ENCODE measurements around the gene SNRNP70.

Gene SNRNP70

GRCh38 chr19:49148784-49149651 is 63.8 kb downstream of the SNRNP70 start:
- DNase-seq, result peak; percentile 81

GRCh38 chr19:49149652-49150105 is 64.4 kb downstream of the SNRNP70 start:
- no peak for DNase-seq

GRCh38 chr19:49150106-49150943 is 65.1 kb downstream of the SNRNP70 start:
- DNase-seq, result no peak

- no peak for DNase-seq
Observed at GRCh38 chr19:49150944-49151243, 65.6 kb downstream of the SNRNP70 start.

GRCh38 chr19:49151267-49152118 is 66.2 kb downstream of the SNRNP70 start:
- peak; percentile 35 for DNase-seq

- DNase-seq, result no peak
Observed at GRCh38 chr19:49152119-49152550, 66.9 kb downstream of the SNRNP70 start.

GRCh38 chr19:49153167-49153809 is 68.0 kb downstream of the SNRNP70 start:
- DNase-seq, result no peak

- no peak for DNase-seq
Observed at GRCh38 chr19:49154279-49154678, 69.0 kb downstream of the SNRNP70 start.

GRCh38 chr19:49155005-49155819 is 70.0 kb downstream of the SNRNP70 start, which contains the start of gene HRC:
HRC (minus strand) TSS chr19:49155396; CDS start chr19:49155237, 159 bp downstream.
- no peak for DNase-seq

GRCh38 chr19:49155820-49156346 is 70.6 kb downstream of the SNRNP70 start:
- no peak for DNase-seq

GRCh38 chr19:49157445-49158224 is 72.4 kb downstream of the SNRNP70 start, which contains the start of gene TRPM4:
TRPM4 (plus strand) TSS chr19:49157792; CDS start chr19:49157867, 75 bp downstream.
- peak; percentile 24 for DNase-seq

All from activated CD4-positive, alpha-beta T cell treated with anti-CD3 and anti-CD28 coated beads, Interleukin-2, amount 50 U/mL, for 1 hour (primary cell).